Glomerular endothelial cell (primary cell): Measurements from ENCODE around the gene HK1. TPM values are rescaled to one million over a fixed set of nuclear protein-coding genes. Genes with fewer than 3 reads are reported as not detected.
"Not testable (repeated sequence)": the region's sequence is repeated elsewhere in the genome, so short reads cannot be mapped to it uniquely, and the experiment has no call there.

Experiments used
- DNase-seq: peaks from one replicate; pipeline ENCODE4 v3.0.0-alpha.2; 2011; ENCODE audit warnings: low read depth, low spot score; ENCODE audit errors: extremely low read depth
- total RNA-seq: library from RNA; depleted of rRNA; stranded (reverse); fragments of >200 nt; gene quantifications from 2 replicates; pipeline ENCODE4 v1.2.3, GENCODE V29; 2015

The HK1 gene
- total RNA-seq, 1 donor from 2014 or later = 125 TPM

GRCh38 chr10:69306421-69306820 is 28.1 kb downstream of the HK1 start:
- DNase-seq = no peak

- DNase-seq = no peak
Measured at GRCh38 chr10:69307434-69307833, 29.1 kb downstream of the HK1 start.

- not testable (repeated sequence) for DNase-seq
Measured at GRCh38 chr10:69308304-69308703, 30.0 kb downstream of the HK1 start.

- no peak for DNase-seq
Measured at GRCh38 chr10:69311309-69311708, 33.0 kb downstream of the HK1 start.

GRCh38 chr10:69312528-69312927 is 34.2 kb downstream of the HK1 start:
- DNase-seq = no peak

- no peak for DNase-seq
Measured at GRCh38 chr10:69315100-69315542, 36.8 kb downstream of the HK1 start.

- no peak for DNase-seq
Measured at GRCh38 chr10:69315610-69316312, 37.5 kb downstream of the HK1 start.

GRCh38 chr10:69316313-69317059 is 38.2 kb downstream of the HK1 start:
- no peak for DNase-seq

- no peak for DNase-seq
Measured at GRCh38 chr10:69317175-69317604, 38.9 kb downstream of the HK1 start.

GRCh38 chr10:69317626-69318105 is 39.4 kb downstream of the HK1 start:
- DNase-seq = no peak

- DNase-seq = no peak
Measured at GRCh38 chr10:69318106-69318866, 40.0 kb downstream of the HK1 start.

GRCh38 chr10:69318867-69319727 is 40.8 kb downstream of the HK1 start:
- no peak for DNase-seq

- no peak for DNase-seq
Measured at GRCh38 chr10:69319841-69320316, 41.6 kb downstream of the HK1 start.

GRCh38 chr10:69320521-69320920 is 42.2 kb downstream of the HK1 start:
- DNase-seq = no peak

- no peak for DNase-seq
Measured at GRCh38 chr10:69321039-69321715, 42.9 kb downstream of the HK1 start.

GRCh38 chr10:69321865-69322264 is 43.6 kb downstream of the HK1 start:
- no peak for DNase-seq

GRCh38 chr10:69322346-69322745 is 44.0 kb downstream of the HK1 start:
- DNase-seq = not testable (repeated sequence)

GRCh38 chr10:69323622-69324021 is 45.3 kb downstream of the HK1 start:
- no peak for DNase-seq

- DNase-seq = no peak
Measured at GRCh38 chr10:69324583-69324982, 46.3 kb downstream of the HK1 start.
